ENCODE data around the gene DOCK4. TPM values are rescaled to one million over a fixed set of nuclear protein-coding genes. Genes with fewer than 3 reads are reported as not detected.

Gene DOCK4
- total and polyA plus RNA-seq, 4 donors = 7.2 to 48.9 (median 12.8) TPM

GRCh38 chr7:112176241-112176640 lies 30.0 kb downstream of the DOCK4 start (continued):
- no peak for TF ChIP-seq REST (IDR thresholded peaks at IDR 0.05)

GRCh38 chr7:112174192-112174591 lies 32.0 kb downstream of the DOCK4 start:
- no peak overlapping the region for H3K4me3 ChIP-seq (ENCODE audit: low read depth in 1 of 3, low read length in 3 of 3)
- no peaks in the 10 kb centered on the region for H3K9me3 ChIP-seq (ENCODE audit: control insufficient read depth in 4 of 4, low read length in 3 of 4)
- H3K27me3 ChIP-seq (ENCODE audit: control insufficient read depth in 4 of 4, insufficient read depth in 4 of 4, low read length in 3 of 4) = no peaks in the 10 kb centered on the region
- DNase-seq (ENCODE audit: low spot score) = no peak
- H3K4me1 ChIP-seq (ENCODE audit: control insufficient read depth in 4 of 4, insufficient read depth in 4 of 4, low read length in 3 of 4) = peaks cover 0 to 3% (median under 1%) of the 10 kb centered on the region in 4 donors
- TF ChIP-seq MAX (IDR thresholded peaks at IDR 0.05) = no peak
- no peak for TF ChIP-seq REST (IDR thresholded peaks at IDR 0.05)
- no peak for TF ChIP-seq FOXA2 (IDR thresholded peaks at IDR 0.05)
- TF ChIP-seq RAD21 (IDR thresholded peaks at IDR 0.05) = no peak
- TF ChIP-seq JUND (IDR thresholded peaks at IDR 0.05) = no peak
- no peak for TF ChIP-seq RXRA (IDR thresholded peaks at IDR 0.05)
- TF ChIP-seq CTCF (IDR thresholded peaks at IDR 0.05; ENCODE audit: low read depth, low read length, missing input control) = no peak
- TF ChIP-seq GABPA (IDR thresholded peaks at IDR 0.05 in 1 of 2, conservative IDR thresholded peaks at IDR 0.05 in 1 of 2) = no peak
- no peak for TF ChIP-seq ZBTB33 (IDR thresholded peaks at IDR 0.05)
- TF ChIP-seq HNF4A (conservative IDR thresholded peaks at IDR 0.05) = no peak
- TF ChIP-seq ATF3 (IDR thresholded peaks at IDR 0.05) = no peak
- WGBS = 93% methylated on average over 3 of the region's 3 CpGs
- no peak overlapping the region for H3K9ac ChIP-seq (ENCODE audit: low read depth in 1 of 2, low read length in 2 of 2)
- no peak overlapping the region for H3K27ac ChIP-seq (ENCODE audit: low read depth in 1 of 2, low read length in 2 of 2)
- no peaks in the 10 kb centered on the region for H3K36me3 ChIP-seq (ENCODE audit: control insufficient read depth in 4 of 4, insufficient read depth in 3 of 4, low read depth in 1 of 4, low read length in 3 of 4)

Data from liver (tissue), 9 donors.